OCI-M1 (cell line): ENCODE results near the gene NSF.

ENCODE experiments used
- DNase-seq: peaks from one replicate; lab custom pipeline; 2025; lab: John Stamatoyannopoulos, UW

NSF gene

DNA sequence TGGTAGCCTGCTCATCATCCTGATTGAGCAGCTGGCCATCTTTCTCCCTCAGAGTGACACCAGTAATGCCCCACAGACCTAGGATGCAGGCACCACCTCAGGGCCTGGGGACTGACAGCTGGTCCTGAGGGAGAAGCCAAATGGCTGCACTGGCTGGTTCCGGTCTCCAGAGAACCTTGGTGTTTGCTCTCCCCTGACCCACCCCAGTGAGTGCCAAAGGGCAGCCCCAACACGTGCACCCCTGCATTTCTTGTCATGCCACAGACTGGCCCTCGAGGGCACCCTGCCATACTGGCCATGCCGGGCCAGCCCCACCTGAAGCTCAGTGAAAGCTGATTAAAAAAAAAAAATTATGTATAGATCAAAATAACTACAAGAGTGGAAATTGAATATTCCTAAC, 127.5 kb downstream of the NSF start:
- no peak for DNase-seq

DNA sequence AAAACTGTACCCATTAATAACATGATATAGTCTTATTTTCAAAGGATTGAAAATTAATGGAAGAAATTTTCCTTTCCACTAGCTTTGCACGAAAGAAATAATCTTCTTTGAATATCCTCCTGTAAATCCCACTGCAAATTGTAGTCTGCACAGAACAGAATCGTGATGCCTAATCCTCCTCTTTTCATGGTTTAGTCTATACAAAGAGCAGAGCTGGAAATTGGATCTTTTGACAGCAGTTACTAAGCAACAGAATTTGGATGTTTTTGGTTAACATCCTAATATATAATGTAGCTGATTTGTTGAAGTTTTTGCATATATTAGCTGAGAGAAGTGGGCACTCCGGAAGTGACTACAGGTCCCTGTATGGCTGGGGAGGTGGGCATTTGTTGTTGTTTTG, 129.4 kb downstream of the NSF start:
- no peak for DNase-seq

- no peak for DNase-seq
Measured at GRCh38 chr17:46720408-46720807, 129.9 kb downstream of the NSF start.

DNA sequence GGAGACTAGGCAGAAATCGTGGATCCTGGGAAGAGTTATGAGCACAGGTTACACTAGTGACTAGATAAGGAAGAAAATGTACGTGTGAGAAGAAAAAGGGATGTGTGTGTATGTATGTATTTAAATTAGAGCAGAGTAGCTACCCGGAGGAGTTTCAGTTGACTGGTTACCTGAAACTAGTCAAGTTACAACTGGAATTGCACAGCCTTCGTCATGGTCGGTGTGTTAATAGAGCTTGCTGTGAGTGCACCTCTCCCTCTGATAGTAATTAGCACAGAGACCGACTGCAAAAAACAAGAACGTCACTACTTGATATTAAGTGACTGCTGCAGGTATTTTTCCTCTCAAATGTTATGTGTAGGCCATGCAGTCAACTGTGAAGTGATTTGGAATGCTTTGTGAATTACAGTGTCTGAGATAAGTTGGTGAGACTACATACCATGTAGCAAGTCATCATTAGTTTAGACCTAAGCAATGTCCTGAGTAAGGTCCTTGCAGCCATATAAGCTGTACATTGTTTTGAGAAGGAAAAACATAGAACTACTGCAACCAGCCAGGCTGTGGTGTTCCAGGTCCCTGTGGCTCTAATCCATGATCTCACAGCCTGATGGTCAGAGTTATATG, 132.3 kb downstream of the NSF start:
- DNase-seq, result no peak

DNA sequence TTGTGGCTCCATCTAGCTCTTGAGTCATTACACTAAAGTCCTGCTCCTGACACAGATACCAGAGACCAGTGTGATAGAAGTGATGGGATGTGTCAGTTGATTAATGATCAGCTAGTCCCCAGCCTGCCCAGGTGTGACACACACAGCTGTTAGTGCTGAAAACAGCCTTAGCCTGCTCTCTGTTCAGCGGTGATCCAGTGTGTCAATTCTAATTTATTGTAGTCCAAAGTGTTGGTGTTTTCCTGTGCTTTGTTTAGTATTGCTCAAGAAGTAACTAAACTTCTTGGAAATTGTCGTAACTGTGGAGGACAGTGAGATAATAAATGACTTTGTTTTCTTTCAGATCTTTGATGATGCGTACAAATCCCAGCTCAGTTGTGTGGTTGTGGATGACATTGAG, 135.7 kb downstream of the NSF start:
- peak; percentile 16 for DNase-seq

- DNase-seq, result no peak
Measured at GRCh38 chr17:46727572-46728348, 137.3 kb downstream of the NSF start.

DNA sequence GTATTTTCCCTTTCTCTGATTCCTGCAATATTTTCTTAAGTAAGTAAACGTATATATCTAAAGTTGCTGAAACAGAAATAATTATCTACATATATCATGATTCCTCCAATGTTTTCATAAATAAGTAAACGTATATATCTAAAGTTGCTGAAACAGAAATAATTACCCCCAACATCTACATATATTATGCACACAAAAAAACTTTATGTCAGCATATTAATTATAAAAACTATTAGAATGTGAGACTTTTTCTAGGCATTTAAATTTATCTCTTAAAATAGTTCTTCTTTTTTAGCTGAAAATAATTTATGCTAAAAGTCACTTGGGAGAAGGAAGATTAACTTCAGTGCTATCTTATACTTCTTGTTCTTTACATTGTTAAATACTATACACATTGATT, 139.6 kb downstream of the NSF start:
- no peak for DNase-seq

DNA sequence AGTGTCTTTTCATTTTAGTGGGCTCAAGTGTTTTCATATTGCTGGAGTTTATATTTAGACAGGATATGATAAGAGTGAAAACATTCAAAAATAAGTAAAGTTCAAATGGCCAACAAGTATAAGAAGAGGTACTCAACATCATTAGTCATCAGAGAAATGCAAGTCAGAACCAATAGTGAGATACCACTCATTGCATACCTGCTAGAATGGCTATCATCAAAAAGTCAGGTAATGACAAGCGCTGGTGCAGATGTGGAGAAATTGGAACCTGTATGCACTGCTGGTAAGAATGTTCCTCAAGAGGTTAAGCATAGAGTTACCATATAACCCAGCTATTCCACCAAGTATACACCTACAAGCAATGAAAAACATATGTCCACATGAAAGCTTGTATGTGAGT, 140.2 kb downstream of the NSF start:
- no peak for DNase-seq

DNA sequence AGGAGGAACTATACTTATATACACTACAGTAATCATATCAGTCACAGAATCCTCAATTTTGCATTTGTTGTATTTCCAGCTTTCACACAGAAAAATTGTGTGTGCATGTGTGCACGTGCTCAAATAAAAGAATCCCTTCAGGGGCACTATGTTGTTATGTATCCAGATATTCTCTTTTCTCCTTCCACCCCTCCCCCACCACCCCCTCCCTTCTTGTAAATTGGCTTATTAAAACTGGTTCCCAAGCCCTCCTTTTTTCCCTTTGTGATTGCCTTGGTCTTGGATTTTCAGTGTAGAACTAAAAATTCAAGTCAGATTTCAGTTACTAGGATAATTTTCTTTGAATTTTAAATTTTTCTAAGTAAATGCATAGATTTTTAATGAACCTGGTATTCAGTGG, 141.7 kb downstream of the NSF start:
- DNase-seq, result no peak

GRCh38 chr17:46732754-46733398, 142.4 kb downstream of the NSF start:
- DNase-seq, result no peak

DNA sequence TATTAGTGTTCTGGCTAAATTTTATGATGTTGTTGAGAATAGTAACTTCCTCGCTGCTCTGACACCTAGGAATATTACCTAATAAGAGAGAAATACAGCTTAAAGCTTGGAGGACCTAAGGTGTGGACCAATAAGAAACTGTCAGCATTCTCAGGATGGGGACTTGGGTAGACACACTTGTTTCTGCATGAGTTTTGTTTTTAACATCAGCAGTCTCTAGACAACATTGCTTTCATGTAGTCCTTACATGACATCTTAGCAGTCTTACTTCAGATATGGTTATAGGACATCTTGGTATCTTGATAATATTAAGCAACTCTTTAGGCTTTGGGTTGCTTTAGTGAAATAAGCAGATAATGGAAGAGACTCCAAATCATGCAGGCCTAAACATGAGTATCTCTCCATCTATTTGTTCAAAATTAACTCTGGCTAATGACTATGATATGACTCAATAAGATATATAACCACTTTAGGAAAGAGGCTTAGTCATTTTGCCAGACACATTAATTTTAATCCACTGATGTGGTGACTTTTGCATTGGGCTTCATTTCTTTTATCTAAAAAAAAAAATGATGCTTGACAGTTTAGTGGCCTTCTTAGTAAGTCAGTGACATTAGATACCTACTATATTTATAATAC, 143.5 kb downstream of the NSF start:
- DNase-seq, result no peak

DNA sequence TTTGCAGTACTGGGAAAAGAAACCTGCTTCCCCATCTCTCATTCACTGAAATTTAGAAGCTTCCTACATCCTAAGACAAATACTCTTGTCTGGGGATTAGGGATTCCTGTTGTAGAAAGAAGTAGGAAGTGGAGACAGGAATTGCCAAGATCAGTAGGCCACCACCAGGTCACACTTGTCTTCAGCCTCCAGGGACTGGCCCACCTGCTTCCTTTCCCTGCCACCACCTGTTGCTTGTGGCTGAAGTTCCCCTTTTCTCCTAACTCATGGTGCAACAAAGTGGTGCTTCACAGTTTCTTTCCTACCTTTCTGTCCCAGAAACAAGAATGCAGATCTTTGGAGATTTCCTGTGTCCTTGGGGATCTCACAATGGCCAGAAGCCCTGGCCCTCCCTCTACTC, 145.6 kb downstream of the NSF start:
- no peak for DNase-seq

DNA sequence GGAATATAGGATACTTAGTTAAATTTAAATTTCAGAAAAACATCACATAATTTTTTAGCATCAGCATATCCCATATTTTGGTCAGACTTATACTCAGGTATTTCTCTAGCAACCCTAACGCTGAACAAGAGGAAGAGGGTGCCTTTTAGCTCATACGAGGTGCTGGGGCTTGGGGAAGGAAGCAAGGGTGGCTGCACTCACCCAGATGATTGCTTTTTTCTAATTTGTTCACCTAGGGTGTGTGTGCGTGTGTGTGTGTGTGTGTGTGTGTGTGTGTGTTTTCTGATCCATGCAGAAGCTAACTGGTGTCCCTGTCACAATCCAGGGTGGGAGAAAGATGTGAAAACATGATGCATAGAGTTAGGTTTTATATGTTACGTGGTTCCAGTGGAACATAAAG, 146.9 kb downstream of the NSF start:
- no peak for DNase-seq

- DNase-seq, result no peak
Measured at GRCh38 chr17:46738544-46738943, 148.1 kb downstream of the NSF start.

- DNase-seq, result no peak
Measured at GRCh38 chr17:46739982-46740381, 149.5 kb downstream of the NSF start.

DNA sequence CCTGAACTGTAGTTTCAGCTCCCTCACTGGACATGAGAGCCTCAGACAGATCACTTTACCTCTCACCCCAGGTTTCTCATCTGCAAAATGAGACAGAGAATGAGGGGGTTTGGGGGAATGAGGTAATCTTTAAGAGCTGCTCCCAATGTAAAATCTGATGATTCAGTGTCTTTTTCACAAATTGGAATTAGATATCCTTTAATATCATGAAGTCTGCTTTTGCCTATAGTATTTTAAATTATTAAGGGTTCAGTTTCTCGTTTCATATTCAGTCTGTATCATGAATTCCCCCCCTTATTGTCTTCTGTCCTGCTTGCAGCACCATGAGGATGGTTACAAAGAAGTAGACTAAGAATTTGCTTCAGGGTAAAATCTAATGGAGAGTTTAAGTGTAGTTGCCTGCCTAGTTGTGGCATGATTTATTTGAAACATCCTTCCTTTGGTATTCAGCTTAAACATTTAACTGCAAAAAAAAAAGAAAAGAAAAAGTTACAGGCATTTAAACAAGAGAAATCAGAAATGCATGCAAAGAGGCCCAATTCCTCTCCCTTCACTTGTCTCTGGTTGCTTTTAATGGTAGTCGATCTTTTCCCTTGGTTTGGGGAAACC, 150.8 kb downstream of the NSF start:
- DNase-seq, result no peak

DNA sequence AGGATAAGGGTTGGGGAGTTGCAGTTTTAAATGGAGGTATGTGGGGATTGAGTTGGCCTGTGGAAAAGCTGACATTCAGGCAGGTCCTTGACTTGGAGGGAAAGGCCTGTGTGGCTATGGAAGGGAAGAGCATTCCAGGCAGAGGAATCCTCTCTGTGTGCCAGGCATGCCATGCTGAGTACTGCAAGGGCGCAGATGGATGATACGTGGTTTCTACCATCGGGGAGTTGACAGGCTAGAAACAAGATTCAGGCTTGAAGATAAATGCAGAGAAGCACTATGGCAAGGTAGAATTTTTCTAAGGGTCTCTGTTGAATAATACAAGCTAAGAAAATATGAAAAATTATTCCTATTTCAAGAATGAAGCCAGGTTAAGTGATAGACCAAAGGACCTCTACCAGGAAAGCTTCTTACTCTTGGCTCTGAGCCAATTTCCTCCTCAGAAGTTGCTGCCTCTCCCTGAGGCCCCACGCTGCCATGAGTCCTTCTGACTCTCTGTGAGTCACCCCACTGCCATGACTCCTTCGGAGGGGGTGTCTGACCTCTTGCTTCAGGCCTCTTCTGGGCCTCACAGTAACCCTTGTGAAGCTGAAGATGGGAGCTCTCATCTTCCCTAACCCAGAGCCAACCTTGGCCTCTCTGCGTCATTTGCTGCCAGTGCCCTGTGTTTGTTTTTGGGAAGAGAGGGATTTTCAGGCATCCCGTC, 152.2 kb downstream of the NSF start:
- no peak for DNase-seq

DNA sequence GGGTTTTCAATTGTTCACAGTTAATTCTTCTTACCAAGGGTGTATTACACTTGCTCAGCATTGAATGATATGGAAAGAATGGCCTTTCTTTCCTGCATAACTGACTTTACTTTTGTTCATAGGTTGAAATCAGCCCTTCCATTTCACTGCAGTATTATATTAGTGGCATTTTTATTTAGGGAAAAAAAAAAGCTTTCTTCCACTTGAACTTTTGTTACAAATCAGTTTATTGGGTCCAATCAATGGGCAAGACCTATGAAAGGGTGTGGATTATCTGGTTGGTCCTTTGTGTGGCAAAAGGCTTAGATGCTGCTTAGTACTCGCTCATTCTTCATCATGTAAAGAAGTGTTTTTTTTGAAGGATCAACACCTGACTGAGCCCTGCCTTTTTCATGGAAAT, 154.0 kb downstream of the NSF start:
- DNase-seq, result no peak

- peak; percentile 16 for DNase-seq
Measured at GRCh38 chr17:46745376-46745775, 154.9 kb downstream of the NSF start.

- DNase-seq, result no peak
Measured at GRCh38 chr17:46751425-46751824, 161.0 kb downstream of the NSF start.

DNA sequence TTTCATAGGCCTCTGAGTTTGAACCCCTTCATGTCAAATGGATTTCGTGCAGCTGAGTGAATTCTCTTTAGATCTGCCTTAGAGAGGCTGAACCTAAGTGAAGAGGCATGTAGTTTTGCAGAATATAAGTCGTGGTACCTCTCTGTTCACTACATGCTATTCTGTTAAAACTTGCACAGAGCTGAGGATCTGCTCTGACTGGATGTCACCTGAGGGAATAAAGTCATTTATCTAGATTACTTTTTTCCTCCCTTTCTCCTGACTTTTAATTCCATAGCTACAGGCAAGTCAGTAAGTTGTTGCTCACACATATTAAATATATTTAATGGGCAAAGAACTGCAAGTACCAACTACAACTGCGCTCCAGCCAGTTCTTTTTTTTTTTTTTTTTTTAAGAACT, 163.3 kb downstream of the NSF start:
- DNase-seq, result no peak
